Prostate gland (tissue), 2 donors: ENCODE data around the gene OR6C65. TPM values are rescaled to one million over a fixed set of nuclear protein-coding genes. Genes with fewer than 3 reads are reported as not detected.
"Not testable (repeated sequence)": the region's sequence is repeated elsewhere in the genome, so short reads cannot be mapped to it uniquely, and the experiment has no call there.

Experiments
- DNase-seq: peaks from one replicate; pipeline ENCODE4 v3.0.0-alpha.2; 2019; ENCODE audit warnings: low spot score
- H3K27ac ChIP-seq, 2 donors: fragments of 200-600 bp; sonication (generic); 2 replicates each; pipeline ENCODE4 v1.5.1; 2017 to 2019
- H3K27me3 ChIP-seq: fragments of 200-600 bp; sonication (generic); replicated peaks from 2 replicates; pipeline ENCODE4 v1.5.1; 2019; ENCODE audit not compliant: insufficient read depth
- H3K36me3 ChIP-seq, 2 donors: fragments of 200-600 bp; sonication (generic); 1 replicate in 1 of 2; 2 replicates in 1 of 2; pipeline versions ENCODE4 v1.5.1 to v1.8.1; 2017 to 2019
- H3K4me1 ChIP-seq: fragments of 200-600 bp; sonication (generic); replicated peaks from 2 replicates; pipeline ENCODE4 v1.5.1; 2019
- H3K4me3 ChIP-seq, 2 donors: fragments of 200-600 bp; sonication (generic); 2 replicates each; pipeline ENCODE4 v1.5.1; 2017 to 2019
- H3K9me3 ChIP-seq: fragments of 200-600 bp; sonication (generic); 2 replicates; pipeline ENCODE4 v1.5.1; 2017
- POLR2A ChIP-seq: fragments of 450-650 bp; IDR thresholded peaks from one replicate; pipeline ENCODE4 v1.6.1; 2016; ENCODE audit warnings: antibody characterized with exemption, mild to moderate bottlenecking
- POLR2AphosphoS5 ChIP-seq: sonication (generic); formaldehyde crosslinking; IDR thresholded peaks from one replicate; pipeline ENCODE4 v1.6.1; 2017; ENCODE audit warnings: antibody characterized with exemption
- WGBS: methylation state at CpG from one replicate; pipeline ENCODE4 v1.1.5; 2018; 5-methylcytosine and 5-hydroxymethylcytosine counted together
- intact Hi-C: fragments of 100-400 bp; cut with DNase I; formaldehyde crosslinking; loops from one replicate; pipeline ENCODE4 v1.14.2; 2022
- total RNA-seq, 2 donors: library from RNA; depleted of rRNA; stranded (reverse); fragments of >200 nt; gene quantifications; one replicate each; pipeline ENCODE4 v1.1.0, GENCODE V29; 2016
- TF ChIP-seq, protein P1 (sequence below), 4 experiments: fragments of 200-600 bp in 2 of 4; fragments of 450-650 bp in 2 of 4; sonication (generic) in 2 of 4; IDR thresholded peaks; 1 replicate in 3 of 4; 2 replicates in 1 of 4; pipeline ENCODE4 v1.5.1; 2016 to 2019; ENCODE audit warnings: antibody characterized with exemption in 4 of 4, mild to moderate bottlenecking in 2 of 4, moderate library complexity in 2 of 4

The OR6C65 gene
- total RNA-seq, 2 donors from 2014 or later = not detected

GRCh38 chr12:55385891-55386290 is 14.4 kb upstream of the OR6C65 start:
- no peak for DNase-seq
- H3K27ac ChIP-seq = no peak overlapping the region
- no peaks in the 10 kb centered on the region for H3K9me3 ChIP-seq
- H3K36me3 ChIP-seq = no peaks in the 10 kb centered on the region
- TF ChIP-seq POLR2A (no peak), POLR2AphosphoS5 (no peak)
- TF ChIP-seq, protein P1, sequence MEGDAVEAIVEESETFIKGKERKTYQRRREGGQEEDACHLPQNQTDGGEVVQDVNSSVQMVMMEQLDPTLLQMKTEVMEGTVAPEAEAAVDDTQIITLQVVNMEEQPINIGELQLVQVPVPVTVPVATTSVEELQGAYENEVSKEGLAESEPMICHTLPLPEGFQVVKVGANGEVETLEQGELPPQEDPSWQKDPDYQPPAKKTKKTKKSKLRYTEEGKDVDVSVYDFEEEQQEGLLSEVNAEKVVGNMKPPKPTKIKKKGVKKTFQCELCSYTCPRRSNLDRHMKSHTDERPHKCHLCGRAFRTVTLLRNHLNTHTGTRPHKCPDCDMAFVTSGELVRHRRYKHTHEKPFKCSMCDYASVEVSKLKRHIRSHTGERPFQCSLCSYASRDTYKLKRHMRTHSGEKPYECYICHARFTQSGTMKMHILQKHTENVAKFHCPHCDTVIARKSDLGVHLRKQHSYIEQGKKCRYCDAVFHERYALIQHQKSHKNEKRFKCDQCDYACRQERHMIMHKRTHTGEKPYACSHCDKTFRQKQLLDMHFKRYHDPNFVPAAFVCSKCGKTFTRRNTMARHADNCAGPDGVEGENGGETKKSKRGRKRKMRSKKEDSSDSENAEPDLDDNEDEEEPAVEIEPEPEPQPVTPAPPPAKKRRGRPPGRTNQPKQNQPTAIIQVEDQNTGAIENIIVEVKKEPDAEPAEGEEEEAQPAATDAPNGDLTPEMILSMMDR (IDR thresholded peaks at IDR 0.05) = no peak
- intact Hi-C loops = no loop called here
- no peaks in the 10 kb centered on the region for H3K27me3 ChIP-seq
- H3K4me3 ChIP-seq = no peak overlapping the region
- no peaks in the 10 kb centered on the region for H3K4me1 ChIP-seq

DNA sequence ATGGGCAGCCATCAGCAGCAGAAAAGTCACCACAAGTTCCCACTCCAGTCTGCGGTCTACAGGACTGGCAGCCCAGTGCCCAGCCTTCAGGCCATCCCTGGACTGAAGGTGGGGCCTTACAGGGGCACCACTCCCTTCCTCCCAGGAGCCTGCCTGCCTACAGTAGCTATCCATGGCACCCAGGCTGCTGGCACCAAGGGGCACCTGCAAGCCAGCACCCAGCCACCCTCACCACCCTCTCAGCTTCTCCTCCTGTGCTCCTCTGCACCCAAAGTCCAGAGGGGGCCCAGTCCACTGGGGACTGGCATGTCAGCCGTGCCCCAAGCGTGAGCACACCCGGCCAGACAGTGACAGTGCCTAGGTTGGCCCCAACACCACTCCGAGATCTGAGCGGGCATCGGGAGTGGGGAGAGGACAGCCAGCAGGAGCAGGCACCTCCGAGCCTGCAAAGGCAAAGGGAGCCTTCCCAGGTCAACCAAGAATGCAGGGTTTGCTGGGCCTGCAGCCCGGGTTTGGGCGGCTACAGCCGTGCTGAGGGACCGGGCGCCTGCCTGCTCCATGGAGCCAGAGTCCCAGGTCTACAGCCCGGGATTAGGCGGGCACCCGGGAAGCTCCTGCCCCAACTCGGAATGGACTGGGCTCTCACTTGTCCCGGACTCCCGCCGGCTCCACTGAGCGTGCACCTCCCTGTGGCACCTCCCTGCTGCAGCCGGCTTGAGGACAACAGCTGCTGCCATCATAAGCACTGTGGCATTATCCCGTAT is 8.1 kb upstream of the OR6C65 start:
- intact Hi-C loops = no loop called here
- DNase-seq = no peak
- H3K4me1 ChIP-seq = no peaks in the 10 kb centered on the region
- 91% methylated on average over 23 of the region's 23 CpGs for WGBS
- H3K36me3 ChIP-seq = no peaks in the 10 kb centered on the region
- no peak overlapping the region for H3K27ac ChIP-seq
- TF ChIP-seq POLR2A = no peak
- TF ChIP-seq, protein P1 (IDR thresholded peaks at IDR 0.05) = no peak
- TF ChIP-seq POLR2AphosphoS5 = no peak
- H3K4me3 ChIP-seq = no peak overlapping the region
- no peaks in the 10 kb centered on the region for H3K27me3 ChIP-seq
- no peaks in the 10 kb centered on the region for H3K9me3 ChIP-seq

DNA sequence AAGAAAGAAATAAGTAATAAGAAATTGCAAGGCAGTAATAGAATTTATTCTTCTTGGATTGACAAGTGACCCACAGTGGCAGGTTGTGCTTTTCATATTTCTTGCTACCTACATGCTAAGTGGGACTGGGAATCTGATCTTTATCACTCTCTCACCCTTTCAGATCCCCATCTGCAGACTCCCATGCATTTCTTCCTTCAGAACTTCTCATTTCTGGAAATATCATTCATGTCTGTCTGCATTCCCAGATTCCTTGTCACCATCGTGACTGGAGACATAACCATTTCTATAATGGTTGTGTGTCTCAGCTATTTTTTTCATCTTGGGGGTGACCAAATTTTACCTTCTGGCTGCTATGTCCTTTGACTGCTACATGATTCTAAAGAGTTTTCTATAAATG is 4.0 kb upstream of the OR6C65 start:
- no peak for TF ChIP-seq POLR2AphosphoS5
- TF ChIP-seq, protein P1 (IDR thresholded peaks at IDR 0.05) = no peak
- TF ChIP-seq POLR2A = no peak
- no peak for DNase-seq
- Histone ChIP-seq H3K4me3 (no peak overlapping the region), H3K27ac (no peak overlapping the region), H3K36me3 (no peaks in the 10 kb centered on the region), H3K4me1 (no peaks in the 10 kb centered on the region), H3K27me3 (no peaks in the 10 kb centered on the region), H3K9me3 (no peaks in the 10 kb centered on the region)
- intact Hi-C loops = no loop called here
- 64% methylated on average over 1 of the region's 1 CpG for WGBS

GRCh38 chr12:55407866-55408265 is 7.5 kb downstream of the OR6C65 start:
- H3K27me3 ChIP-seq = no peaks in the 10 kb centered on the region
- WGBS = 68% methylated on average over 1 of the region's 1 CpG
- H3K27ac ChIP-seq = no peak overlapping the region
- H3K4me3 ChIP-seq = no peak overlapping the region
- TF ChIP-seq POLR2AphosphoS5 = no peak
- TF ChIP-seq POLR2A = no peak
- TF ChIP-seq, protein P1 (IDR thresholded peaks at IDR 0.05) = no peak
- H3K36me3 ChIP-seq = no peaks in the 10 kb centered on the region
- no peaks in the 10 kb centered on the region for H3K9me3 ChIP-seq
- no peak for DNase-seq
- intact Hi-C loops = no loop called here
- no peaks in the 10 kb centered on the region for H3K4me1 ChIP-seq

DNA sequence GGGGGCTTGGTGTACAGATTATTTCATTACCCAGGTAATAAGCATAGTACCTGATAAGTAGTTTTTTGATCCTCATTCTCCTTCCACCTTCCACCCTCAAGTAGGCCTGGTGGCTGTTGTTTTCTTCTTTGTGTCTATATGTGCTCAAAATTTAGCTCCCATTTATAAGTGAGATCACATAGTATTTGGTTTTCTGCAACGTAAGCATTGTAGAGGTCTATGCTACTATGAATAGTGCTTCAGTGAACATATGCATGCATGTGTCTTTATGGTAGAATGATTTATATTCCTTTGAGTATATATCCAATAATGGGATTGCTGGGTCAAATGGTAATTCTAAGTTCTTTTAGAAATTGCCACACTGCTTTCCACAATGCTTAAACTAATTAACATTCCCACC is 8.8 kb downstream of the OR6C65 start:
- not testable (repeated sequence) for H3K9me3 ChIP-seq, H3K4me3 ChIP-seq

DNA sequence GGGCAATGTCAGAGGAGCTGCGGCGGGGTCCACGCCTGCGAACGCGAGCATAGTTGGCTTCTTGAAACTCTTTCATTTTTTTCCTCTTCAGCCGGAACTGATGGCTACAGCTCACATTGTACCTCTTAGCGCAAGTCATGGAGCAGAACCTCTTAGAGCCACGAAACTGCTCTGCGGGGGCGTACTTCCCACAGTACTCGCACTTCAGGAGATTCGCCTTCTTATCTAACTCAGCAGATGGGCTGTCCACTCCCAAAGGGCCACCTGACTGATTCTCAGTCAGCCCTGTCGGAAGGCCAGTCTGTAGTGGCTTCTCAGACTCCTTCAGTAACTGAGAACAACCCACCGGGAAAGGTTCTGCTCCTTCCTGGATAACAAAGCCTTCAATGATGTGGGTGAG is 11.8 kb downstream of the OR6C65 start:
- H3K9me3 ChIP-seq, H3K27me3 ChIP-seq, intact Hi-C loops, H3K36me3 ChIP-seq, DNase-seq, H3K27ac ChIP-seq, H3K4me3 ChIP-seq, H3K4me1 ChIP-seq: not testable (repeated sequence)
- WGBS = 93% methylated on average over 15 of the region's 15 CpGs

More for the DNA sequence above, 8.8 kb downstream of the OR6C65 start:
- H3K4me1 ChIP-seq, H3K27me3 ChIP-seq, intact Hi-C loops, H3K27ac ChIP-seq, DNase-seq, H3K36me3 ChIP-seq: not testable (repeated sequence)
- WGBS = 94% methylated on average over 1 of the region's 1 CpG

DNA sequence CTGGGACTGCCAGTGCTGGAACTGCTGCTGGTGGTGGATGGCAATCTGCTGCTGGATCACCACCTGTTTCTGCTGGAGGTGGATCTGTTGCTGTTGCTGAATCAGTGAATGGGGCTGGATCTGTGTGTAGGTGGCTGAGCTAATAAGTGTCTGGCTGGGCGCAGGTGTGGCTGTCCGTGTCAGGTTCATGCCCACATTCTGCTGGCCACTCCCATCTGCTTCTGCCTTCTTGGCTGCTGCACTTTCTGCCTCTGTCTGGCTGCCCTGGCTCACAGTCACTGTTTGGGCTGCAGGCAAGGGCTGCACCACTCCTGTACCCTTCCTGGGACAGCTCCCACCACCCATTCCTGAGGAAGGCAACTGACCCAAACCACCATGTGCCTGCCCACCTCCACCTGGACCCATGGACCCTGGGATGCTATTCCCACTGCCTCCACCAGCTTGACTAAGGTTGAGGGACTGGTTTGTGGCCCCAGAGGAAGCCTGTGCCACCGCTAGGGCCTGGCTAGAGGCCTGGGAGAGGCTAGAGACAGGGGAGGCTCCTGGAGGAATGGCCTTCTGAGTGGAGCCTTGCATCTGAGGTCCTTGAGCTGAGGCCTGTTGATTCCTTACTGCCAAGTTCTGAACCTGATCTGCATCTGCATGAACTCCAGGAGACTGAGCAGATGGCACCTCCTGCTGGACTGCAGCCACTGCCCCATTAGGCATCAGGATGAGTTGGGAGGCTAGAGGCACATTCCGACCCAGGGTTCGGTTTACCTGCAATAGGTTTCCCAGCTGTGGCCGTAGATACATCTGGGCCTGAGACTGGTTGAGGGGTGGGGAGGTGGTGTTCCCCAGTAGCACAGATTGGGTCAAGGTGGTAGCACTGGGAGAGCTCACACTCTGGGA is 13.4 kb downstream of the OR6C65 start:
- DNase-seq, H3K36me3 ChIP-seq, H3K27ac ChIP-seq, H3K27me3 ChIP-seq, intact Hi-C loops, H3K4me3 ChIP-seq, H3K4me1 ChIP-seq, H3K9me3 ChIP-seq: not testable (repeated sequence)
- 75% methylated on average over 5 of the region's 6 CpGs for WGBS

DNA sequence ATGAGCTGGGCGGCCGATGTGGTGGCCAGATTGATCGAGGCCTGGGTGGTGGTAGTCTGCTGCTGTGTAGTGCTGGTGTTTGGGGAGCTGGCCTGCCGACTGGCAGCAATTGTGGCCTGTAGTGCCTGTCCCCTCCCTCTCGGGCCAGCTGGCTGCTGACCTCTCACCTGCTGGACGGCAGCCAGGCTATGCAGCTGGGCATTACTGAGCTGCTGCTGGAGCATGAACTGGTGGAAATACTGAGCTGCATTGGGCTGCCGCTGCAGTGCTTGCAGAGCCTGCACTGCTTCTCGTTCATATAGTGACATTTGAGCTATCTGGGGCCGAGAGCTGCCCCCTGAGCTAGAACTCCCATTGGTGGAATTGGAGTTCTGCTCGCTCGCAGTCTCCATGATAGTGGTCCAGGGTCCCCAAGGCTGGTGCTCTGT is 14.1 kb downstream of the OR6C65 start:
- H3K27ac ChIP-seq, H3K27me3 ChIP-seq, DNase-seq, H3K36me3 ChIP-seq, H3K4me1 ChIP-seq, intact Hi-C loops, H3K4me3 ChIP-seq, H3K9me3 ChIP-seq: not testable (repeated sequence)
- 46% methylated on average over 11 of the region's 11 CpGs for WGBS
